HepG2 (cell line): ENCODE data around the gene TTLL11. TPM values are rescaled to one million over a fixed set of nuclear protein-coding genes. Genes with fewer than 3 reads are reported as not detected.

Experiments
- ATAC-seq: fragments of 200-7000 bp; cut with Tn5 transposase; 3 replicates; pipeline ENCODE4 v1.9.1; 2020; ENCODE audit warnings: mild to moderate bottlenecking, moderate library complexity
- BruUV-seq: library from RNA; stranded (reverse); fragments of 400-500 nt; replicated peaks from 2 replicates; lab custom pipeline; 2021; lab: Mats Ljungman, UMichigan
- CTCF ChIA-PET: fragments of 300-600 bp; formaldehyde crosslinking; extraction: SDS; loops from one replicate; lab custom pipeline; 2021; ENCODE audit warnings: low total read pairs, inconsistent platforms, low intra/inter-chr PET ratio; lab: Yijun Ruan, JAX
- POLR2A ChIA-PET: fragments of 350-600 bp; sonication (Branson Sonifier 250); formaldehyde crosslinking; loops from one replicate; lab custom pipeline; 2020; ENCODE audit warnings: antibody characterized with exemption, inconsistent platforms; lab: Yijun Ruan, JAX
- DNase-seq: peaks from one replicate; pipeline ENCODE4 v3.0.0-alpha.2; 2015; ENCODE audit warnings: low spot score
- FAIRE-seq: peaks from 3 replicates; lab custom pipeline; 2011; peaks lifted over from hg19 to GRCh38; lab: Jason Lieb, UNC
- H2AFZ ChIP-seq: one replicate; pipeline ENCODE4 v1.6.1; 2011; ENCODE audit warnings: low read length, inconsistent platforms
- H3K27ac ChIP-seq: fragments of 300-600 bp; 3 replicates; pipeline ENCODE4 v1.8.0; 2011; ENCODE audit warnings: mixed run types, mild to moderate bottlenecking, mixed read lengths, low read length, inconsistent platforms; ENCODE audit not compliant: insufficient read depth; ENCODE audit errors: extremely low read length
- H3K27me3 ChIP-seq, 2 experiments: fragments of 200-600 bp in 1 of 2; 2 replicates in 1 of 2; 3 replicates in 1 of 2; pipeline versions ENCODE4 v1.6.0 to v1.8.0; 2011; ENCODE audit warnings: low read length in 2 of 2, mild to moderate bottlenecking in 2 of 2, moderate library complexity in 2 of 2, inconsistent platforms in 1 of 2; ENCODE audit not compliant: insufficient read depth in 2 of 2, control insufficient read depth in 1 of 2
- H3K36me3 ChIP-seq, 2 experiments: fragments of 200-600 bp in 1 of 2; replicated peaks in 1 of 2; 2 replicates in 1 of 2; 3 replicates in 1 of 2; pipeline versions ENCODE4 v1.5.1 to v1.8.0; 2011; ENCODE audit warnings: low read length in 2 of 2, inconsistent platforms in 1 of 2; ENCODE audit not compliant: insufficient read depth in 2 of 2, control insufficient read depth in 1 of 2
- H3K4me1 ChIP-seq: 2 replicates; pipeline ENCODE4 v1.5.1; 2012; ENCODE audit warnings: low read length, inconsistent platforms; ENCODE audit not compliant: insufficient read depth
- H3K4me2 ChIP-seq: 2 replicates; pipeline ENCODE4 v1.6.0; 2011; ENCODE audit warnings: low read depth, low read length, inconsistent platforms
- H3K4me3 ChIP-seq, 3 experiments: fragments of 200-600 bp in 1 of 3; sonication (generic), shearing (Covaris generic) in 1 of 3; replicated peaks in 1 of 3; 2 replicates each; pipeline ENCODE4 v1.5.1; 2011 to 2016; ENCODE audit warnings: low read length in 3 of 3, inconsistent platforms in 2 of 3, low read depth in 2 of 3, mild to moderate bottlenecking in 2 of 3, control low read depth in 1 of 3, mixed read lengths in 1 of 3; ENCODE audit not compliant: insufficient read depth in 1 of 3
- H3K79me2 ChIP-seq: one replicate; pipeline ENCODE4 v1.6.1; 2011; ENCODE audit warnings: low read length, inconsistent platforms; ENCODE audit not compliant: insufficient read depth
- H3K9ac ChIP-seq: 2 replicates; pipeline ENCODE4 v1.6.0; 2011; ENCODE audit warnings: mild to moderate bottlenecking, low read depth, low read length, inconsistent platforms; ENCODE audit not compliant: insufficient read depth
- H3K9me3 ChIP-seq: 2 replicates; pipeline ENCODE4 v1.5.1; 2012; ENCODE audit warnings: mild to moderate bottlenecking, low read length
- H4K20me1 ChIP-seq: 2 replicates; pipeline ENCODE4 v1.6.0; 2011; ENCODE audit warnings: inconsistent platforms, mild to moderate bottlenecking, low read length, moderate library complexity; ENCODE audit not compliant: insufficient read depth
- ATM ChIP-seq: fragments of 450-650 bp; IDR thresholded peaks from 2 replicates; pipeline ENCODE4 v1.7.1; 2017; ENCODE audit warnings: mild to moderate bottlenecking, borderline replicate concordance
- HHEX ChIP-seq: IDR thresholded peaks from 2 replicates; pipeline ENCODE4 v1.6.1; 2016; ENCODE audit warnings: control low read depth
- JUND ChIP-seq: sonication (generic); formaldehyde crosslinking; IDR thresholded peaks from 2 replicates; pipeline ENCODE4 v1.8.0; 2022; ENCODE audit warnings: mild to moderate bottlenecking, missing genetic modification reagents
- NFIC ChIP-seq: IDR thresholded peaks from 2 replicates; pipeline ENCODE4 v1.6.1; 2012; ENCODE audit warnings: mild to moderate bottlenecking, low read length, inconsistent platforms
- POGZ ChIP-seq: sonication (generic); formaldehyde crosslinking; IDR thresholded peaks from 2 replicates; pipeline ENCODE4 v1.4.0; 2020; ENCODE audit warnings: mild to moderate bottlenecking, missing genetic modification reagents
- STAG1 ChIP-seq: sonication (generic); formaldehyde crosslinking; IDR thresholded peaks from 2 replicates; pipeline ENCODE4 v1.4.0; 2020; ENCODE audit warnings: missing genetic modification reagents
- ZBTB2 ChIP-seq: sonication (generic); formaldehyde crosslinking; IDR thresholded peaks from 2 replicates; pipeline ENCODE4 v1.8.0; 2022; ENCODE audit warnings: low read depth, missing genetic modification reagents
- ZMYM4 ChIP-seq: sonication (generic); formaldehyde crosslinking; IDR thresholded peaks from 2 replicates; pipeline ENCODE4 v1.8.1; 2023; ENCODE audit warnings: mild to moderate bottlenecking, missing genetic modification reagents
- ZNF234 ChIP-seq: sonication (generic); formaldehyde crosslinking; conservative IDR thresholded peaks from 2 replicates; pipeline ENCODE4 v1.5.1; 2020; ENCODE audit warnings: mild to moderate bottlenecking, missing genetic modification reagents
- ZNF713 ChIP-seq: sonication (generic); formaldehyde crosslinking; IDR thresholded peaks from 2 replicates; pipeline ENCODE4 v1.4.0; 2020; ENCODE audit warnings: mild to moderate bottlenecking, missing genetic modification reagents
- ZNF83 ChIP-seq: sonication (generic); formaldehyde crosslinking; IDR thresholded peaks from 2 replicates; pipeline ENCODE4 v1.4.0; 2020; ENCODE audit warnings: missing genetic modification reagents, mild to moderate bottlenecking, borderline replicate concordance
- WGBS: methylation state at CpG from one replicate; pipeline ENCODE4 v1.1.6; 2017; ENCODE audit warnings: low lambda C conversion rate; 5-methylcytosine and 5-hydroxymethylcytosine counted together
- in situ Hi-C: cut with HindIII; loops from 2 replicates; pipeline ENCODE4 v1.10.0; 2017; ENCODE audit warnings: low pct_unique_long_range_greater_than_20kb; ENCODE audit not compliant: extremely low pct_ligation_motif_present
- intact Hi-C: fragments of 100-400 bp; cut with micrococcal nuclease; formaldehyde crosslinking; loops from one replicate; pipeline ENCODE4 v1.10.0; 2022; ENCODE audit not compliant: unreplicated experiment
- polyA plus RNA-seq, 8 experiments: library from polyadenylated mRNA; depleted of rRNA in 3 of 8; stranded (reverse) in 7 of 8; unstranded in 1 of 8; fragments of >200 nt; fragmentation: Illumina TruSeq in 4 of 8; extraction: Trizol in 4 of 8; gene quantifications; 2 replicates each; pipeline versions ENCODE4 v1.2.1 to v1.2.3, GENCODE V29; 2011 to 2016; ENCODE audit warnings: low read depth in 4 of 8, missing spikeins in 1 of 8, mixed read lengths in 1 of 8; ENCODE audit not compliant: insufficient read depth in 1 of 8
- total RNA-seq, 5 experiments: library from RNA; depleted of rRNA; stranded (reverse); fragments of >200 nt; fragmentation: Illumina TruSeq; extraction: Trizol; gene quantifications; 2 replicates each; pipeline ENCODE4 v1.2.3, GENCODE V29; 2016; ENCODE audit warnings: low read depth in 1 of 5
- TF ChIP-seq, protein P1 (sequence below): sonication (generic); formaldehyde crosslinking; IDR thresholded peaks from 2 replicates; pipeline ENCODE4 v1.4.0; 2020; ENCODE audit warnings: mild to moderate bottlenecking, low read depth, missing genetic modification reagents
- TF ChIP-seq, protein P2 (sequence below): sonication (generic); formaldehyde crosslinking; IDR thresholded peaks from 2 replicates; pipeline ENCODE4 v1.4.0; 2020; ENCODE audit warnings: missing genetic modification reagents, borderline replicate concordance
- TF ChIP-seq, protein P3 (sequence below): sonication (generic); formaldehyde crosslinking; IDR thresholded peaks from 2 replicates; pipeline ENCODE4 v1.4.0; 2020; ENCODE audit warnings: mild to moderate bottlenecking, missing genetic modification reagents

Gene TTLL11
- total and polyA plus RNA-seq, 2 of the 13 experiments (the other 11 are each of a cell fraction or from before 2014, with no cell fraction given): 4.5 to 5.2 TPM

DNA sequence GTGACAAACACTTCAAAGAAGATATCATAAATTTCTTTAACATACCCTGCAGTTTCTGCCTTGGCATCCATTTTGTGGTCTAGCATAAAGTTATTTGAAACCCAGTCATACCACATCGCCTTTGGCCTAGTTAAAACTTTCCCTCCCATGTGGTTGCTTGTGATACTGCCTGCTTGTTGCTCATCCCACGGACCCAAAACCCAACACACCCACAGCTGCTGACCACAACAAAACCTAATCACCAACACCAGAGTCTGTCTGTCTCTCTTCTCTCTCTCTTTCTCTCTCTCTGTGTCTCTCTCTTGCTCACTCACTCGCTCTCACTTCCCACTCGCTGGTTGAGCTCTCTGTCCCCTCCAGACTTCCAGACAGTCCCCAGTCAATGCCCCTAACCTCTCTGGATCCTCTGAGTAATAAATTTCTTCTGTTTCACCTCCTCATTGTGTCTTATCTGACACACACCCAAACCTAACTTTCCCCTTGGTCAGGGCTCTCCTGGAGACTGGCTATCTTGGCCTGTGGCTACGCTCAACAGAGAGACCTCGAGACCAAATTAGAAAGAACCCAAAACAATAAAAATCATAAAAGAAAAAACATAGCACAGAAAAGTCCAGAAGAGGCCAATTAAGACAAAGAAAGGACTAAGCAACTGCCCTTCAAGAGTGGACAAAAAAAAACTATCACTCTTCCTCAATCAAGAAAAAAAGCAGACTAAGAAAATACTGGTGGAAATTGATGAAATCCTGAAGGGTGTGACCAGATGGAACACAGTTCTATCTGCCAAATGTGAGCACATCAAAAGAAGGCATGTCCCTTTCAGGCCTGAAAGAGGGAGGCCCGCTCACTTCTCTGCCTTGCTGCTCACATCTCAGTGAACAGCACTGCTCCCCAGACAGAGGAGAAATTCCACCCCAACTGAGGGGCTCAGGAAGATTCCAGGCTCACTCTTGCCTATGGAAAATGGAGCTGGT is 41.5 kb downstream of the TTLL11 start (continued):
- TF ChIP-seq, protein P1, sequence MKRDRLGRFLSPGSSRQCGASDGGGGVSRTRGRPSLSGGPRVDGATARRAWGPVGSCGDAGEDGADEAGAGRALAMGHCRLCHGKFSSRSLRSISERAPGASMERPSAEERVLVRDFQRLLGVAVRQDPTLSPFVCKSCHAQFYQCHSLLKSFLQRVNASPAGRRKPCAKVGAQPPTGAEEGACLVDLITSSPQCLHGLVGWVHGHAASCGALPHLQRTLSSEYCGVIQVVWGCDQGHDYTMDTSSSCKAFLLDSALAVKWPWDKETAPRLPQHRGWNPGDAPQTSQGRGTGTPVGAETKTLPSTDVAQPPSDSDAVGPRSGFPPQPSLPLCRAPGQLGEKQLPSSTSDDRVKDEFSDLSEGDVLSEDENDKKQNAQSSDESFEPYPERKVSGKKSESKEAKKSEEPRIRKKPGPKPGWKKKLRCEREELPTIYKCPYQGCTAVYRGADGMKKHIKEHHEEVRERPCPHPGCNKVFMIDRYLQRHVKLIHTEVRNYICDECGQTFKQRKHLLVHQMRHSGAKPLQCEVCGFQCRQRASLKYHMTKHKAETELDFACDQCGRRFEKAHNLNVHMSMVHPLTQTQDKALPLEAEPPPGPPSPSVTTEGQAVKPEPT (CRISPR knock-in tag): no peak

GRCh38 chr9:122050167-122050566 is 42.9 kb downstream of the TTLL11 start:
- Histone ChIP-seq H4K20me1 (no peaks in the 10 kb centered on the region), H3K4me3 (no peak overlapping the region), H3K4me1 (no peaks in the 10 kb centered on the region), H3K27me3 (no peaks in the 10 kb centered on the region), H3K9me3 (no peaks in the 10 kb centered on the region), H3K9ac (no peak overlapping the region), H3K79me2 (no peaks in the 10 kb centered on the region), H3K36me3 (no peaks in the 10 kb centered on the region), H2AFZ (no peak overlapping the region), H3K4me2 (no peak overlapping the region), H3K27ac (no peak overlapping the region)
- intact Hi-C loops: no loop called here
- FAIRE-seq (no peak), DNase-seq (no peak), ATAC-seq (no peak)
- CTCF ChIA-PET: no interaction called here
- 91% methylated on average over 7 of the region's 7 CpGs for WGBS
- POLR2A ChIA-PET: no interaction called here
- no TSS peak for BruUV-seq
- in situ Hi-C loops: no loop called here
- TF ChIP-seq, protein P2, sequence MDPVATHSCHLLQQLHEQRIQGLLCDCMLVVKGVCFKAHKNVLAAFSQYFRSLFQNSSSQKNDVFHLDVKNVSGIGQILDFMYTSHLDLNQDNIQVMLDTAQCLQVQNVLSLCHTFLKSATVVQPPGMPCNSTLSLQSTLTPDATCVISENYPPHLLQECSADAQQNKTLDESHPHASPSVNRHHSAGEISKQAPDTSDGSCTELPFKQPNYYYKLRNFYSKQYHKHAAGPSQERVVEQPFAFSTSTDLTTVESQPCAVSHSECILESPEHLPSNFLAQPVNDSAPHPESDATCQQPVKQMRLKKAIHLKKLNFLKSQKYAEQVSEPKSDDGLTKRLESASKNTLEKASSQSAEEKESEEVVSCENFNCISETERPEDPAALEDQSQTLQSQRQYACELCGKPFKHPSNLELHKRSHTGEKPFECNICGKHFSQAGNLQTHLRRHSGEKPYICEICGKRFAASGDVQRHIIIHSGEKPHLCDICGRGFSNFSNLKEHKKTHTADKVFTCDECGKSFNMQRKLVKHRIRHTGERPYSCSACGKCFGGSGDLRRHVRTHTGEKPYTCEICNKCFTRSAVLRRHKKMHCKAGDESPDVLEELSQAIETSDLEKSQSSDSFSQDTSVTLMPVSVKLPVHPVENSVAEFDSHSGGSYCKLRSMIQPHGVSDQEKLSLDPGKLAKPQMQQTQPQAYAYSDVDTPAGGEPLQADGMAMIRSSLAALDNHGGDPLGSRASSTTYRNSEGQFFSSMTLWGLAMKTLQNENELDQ (CRISPR knock-in tag): no peak
- TF ChIP-seq ZNF83 (CRISPR knock-in tag) (no peak), NFIC (no peak), POGZ (CRISPR knock-in tag) (no peak), ATM (no peak), ZNF234 (CRISPR knock-in tag) (no peak), ZBTB2 (no peak), JUND (CRISPR knock-in tag) (no peak), HHEX (no peak), ZMYM4 (no peak), ZNF713 (CRISPR knock-in tag) (no peak), STAG1 (no peak)
- TF ChIP-seq, protein P3, sequence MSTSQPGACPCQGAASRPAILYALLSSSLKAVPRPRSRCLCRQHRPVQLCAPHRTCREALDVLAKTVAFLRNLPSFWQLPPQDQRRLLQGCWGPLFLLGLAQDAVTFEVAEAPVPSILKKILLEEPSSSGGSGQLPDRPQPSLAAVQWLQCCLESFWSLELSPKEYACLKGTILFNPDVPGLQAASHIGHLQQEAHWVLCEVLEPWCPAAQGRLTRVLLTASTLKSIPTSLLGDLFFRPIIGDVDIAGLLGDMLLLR: no peak
